Panc1 (cell line): ENCODE results near the gene CRKL. TPM values are rescaled to one million over a fixed set of nuclear protein-coding genes. Genes with fewer than 3 reads are reported as not detected.

Source experiments
- ATAC-seq: fragments of 200-7000 bp; cut with Tn5 transposase; 2 replicates; pipeline ENCODE4 v1.9.1; 2020; ENCODE audit warnings: mild to moderate bottlenecking, moderate library complexity
- BruUV-seq: library from RNA; stranded (reverse); fragments of 400-500 nt; replicated peaks from 2 replicates; lab custom pipeline; 2021; lab: Mats Ljungman, UMichigan
- CTCF ChIA-PET: fragments of 300-600 bp; sonication (Branson Sonifier 250); formaldehyde crosslinking; loops from one replicate; lab custom pipeline; 2022; ENCODE audit warnings: antibody characterized with exemption; lab: Charles Lee
- POLR2A ChIA-PET: fragments of 300-600 bp; sonication (Branson Sonifier 250); formaldehyde crosslinking; loops from one replicate; lab custom pipeline; 2022; ENCODE audit warnings: antibody characterized with exemption; lab: Charles Lee
- DNase-seq: peaks from one replicate; pipeline ENCODE4 v3.0.0-alpha.2; 2010; ENCODE audit warnings: low read depth, low spot score
- H3K27ac ChIP-seq: 2 replicates; pipeline ENCODE4 v1.5.1; 2011; ENCODE audit warnings: mild to moderate bottlenecking, low read length, inconsistent platforms
- H3K27me3 ChIP-seq: fragments of 200-500 bp; sonication (Bioruptor generic); 2 replicates; pipeline ENCODE4 v1.6.0; 2014; ENCODE audit warnings: low read length, inconsistent platforms; ENCODE audit not compliant: control insufficient read depth, insufficient read depth
- H3K36me3 ChIP-seq: fragments of 200-500 bp; sonication (Bioruptor generic); 2 replicates; pipeline ENCODE4 v1.5.1; 2014; ENCODE audit warnings: inconsistent platforms, mild to moderate bottlenecking, low read length, moderate library complexity; ENCODE audit not compliant: control insufficient read depth, insufficient read depth
- H3K4me1 ChIP-seq: 2 replicates; pipeline ENCODE4 v1.5.1; 2011; ENCODE audit warnings: inconsistent platforms, mild to moderate bottlenecking, low read length, moderate library complexity; ENCODE audit not compliant: control insufficient read depth, insufficient read depth
- H3K4me3 ChIP-seq, 2 experiments: 2 replicates each; pipeline ENCODE4 v1.5.1; 2011 to 2012; ENCODE audit warnings: low read depth in 2 of 2, low read length in 2 of 2, mild to moderate bottlenecking in 2 of 2, inconsistent platforms in 1 of 2, moderate library complexity in 1 of 2
- H3K9me3 ChIP-seq: fragments of 200-500 bp; sonication (Bioruptor generic); 2 replicates; pipeline ENCODE4 v1.5.1; 2014; ENCODE audit warnings: low read depth, mild to moderate bottlenecking, inconsistent platforms, low read length, moderate library complexity; ENCODE audit not compliant: control insufficient read depth, insufficient read depth
- POLR2AphosphoS5 ChIP-seq: IDR thresholded peaks from 2 replicates; pipeline ENCODE4 v1.6.1; 2012; ENCODE audit warnings: mild to moderate bottlenecking, low read depth, low read length, moderate library complexity
- SIN3A ChIP-seq: IDR thresholded peaks from 2 replicates; pipeline ENCODE4 v1.6.1; 2012; ENCODE audit warnings: low read depth, mild to moderate bottlenecking, low read length, moderate library complexity, borderline replicate concordance; ENCODE audit not compliant: insufficient read depth
- TCF7L2 ChIP-seq: IDR thresholded peaks from 2 replicates; pipeline ENCODE4 v1.6.1; 2011; ENCODE audit warnings: mild to moderate bottlenecking, low read depth, low read length, inconsistent platforms
- in situ Hi-C: cut with HindIII; loops from 2 replicates; pipeline ENCODE4 v1.10.0; 2016; ENCODE audit warnings: low sequenced_read_pairs, low pct_unique_long_range_greater_than_20kb
- intact Hi-C: fragments of 100-400 bp; cut with micrococcal nuclease; formaldehyde crosslinking; loops from one replicate; pipeline ENCODE4 v1.10.0; 2022; ENCODE audit not compliant: unreplicated experiment
- total RNA-seq: library from RNA; stranded (reverse); gene quantifications from one replicate; pipeline ENCODE4 v1.2.1, GENCODE V29; 2021; ENCODE audit not compliant: unreplicated experiment
- TF ChIP-seq, protein P1 (sequence below), 2 experiments: IDR thresholded peaks; 2 replicates each; pipeline ENCODE4 v1.6.1; 2011 to 2012; ENCODE audit warnings: low read depth in 2 of 2, control low read depth in 1 of 2, low read length in 1 of 2, mild to moderate bottlenecking in 1 of 2, moderate library complexity in 1 of 2; ENCODE audit not compliant: insufficient read depth in 1 of 2
- TF ChIP-seq, protein P2 (sequence below): fragments of 450-650 bp; IDR thresholded peaks from 2 replicates; pipeline ENCODE4 v1.5.1; 2017; ENCODE audit warnings: mild to moderate bottlenecking

The CRKL gene
- total RNA-seq, 1 experiment from 2014 or later = 59.4 TPM

DNA sequence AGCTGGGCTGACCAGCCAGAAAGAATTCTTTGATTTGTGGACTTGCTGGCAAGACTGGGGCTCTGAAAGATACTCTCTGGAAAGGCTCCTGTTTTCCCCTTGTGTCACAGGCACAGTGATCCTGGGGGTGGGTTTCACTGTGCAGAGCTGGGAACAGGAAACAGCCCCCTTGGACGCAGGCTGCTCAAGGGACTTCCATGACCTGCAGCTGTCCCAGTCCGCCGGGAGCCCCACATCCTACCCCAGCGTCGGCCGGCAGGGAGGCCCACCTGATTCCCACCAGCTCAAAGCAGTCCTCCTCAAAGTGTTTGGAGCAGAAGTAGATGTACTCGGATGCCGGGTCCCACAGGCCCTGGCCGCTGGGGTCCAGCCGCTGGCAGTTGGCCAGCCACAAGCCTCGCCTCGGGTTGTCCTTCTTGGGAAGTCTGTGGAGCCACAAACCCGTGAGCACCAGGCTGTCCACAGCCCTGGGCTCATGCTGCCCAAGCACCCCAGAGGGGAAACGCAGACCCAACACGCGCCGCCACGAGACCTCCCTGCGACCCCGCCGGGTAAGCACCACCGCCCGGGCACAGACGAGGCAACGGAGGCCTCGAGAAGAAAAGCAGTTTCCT lies 83.9 kb downstream of the CRKL start:
- H3K4me1 ChIP-seq = peaks cover 9% of the 10 kb centered on the region
- H3K4me3 ChIP-seq = peak overlapping the region; percentile 82 to 85
- in situ Hi-C loops = no loop called here
- H3K27me3 ChIP-seq = no peaks in the 10 kb centered on the region
- BruUV-seq = no TSS peak
- DNase-seq = no peak
- ChIA-PET CTCF (no interaction called here), POLR2A (no interaction called here)
- no peaks in the 10 kb centered on the region for H3K9me3 ChIP-seq
- intact Hi-C loops = no loop called here
- peak overlapping the region; percentile 92 for H3K27ac ChIP-seq
- TF ChIP-seq, protein P1, sequence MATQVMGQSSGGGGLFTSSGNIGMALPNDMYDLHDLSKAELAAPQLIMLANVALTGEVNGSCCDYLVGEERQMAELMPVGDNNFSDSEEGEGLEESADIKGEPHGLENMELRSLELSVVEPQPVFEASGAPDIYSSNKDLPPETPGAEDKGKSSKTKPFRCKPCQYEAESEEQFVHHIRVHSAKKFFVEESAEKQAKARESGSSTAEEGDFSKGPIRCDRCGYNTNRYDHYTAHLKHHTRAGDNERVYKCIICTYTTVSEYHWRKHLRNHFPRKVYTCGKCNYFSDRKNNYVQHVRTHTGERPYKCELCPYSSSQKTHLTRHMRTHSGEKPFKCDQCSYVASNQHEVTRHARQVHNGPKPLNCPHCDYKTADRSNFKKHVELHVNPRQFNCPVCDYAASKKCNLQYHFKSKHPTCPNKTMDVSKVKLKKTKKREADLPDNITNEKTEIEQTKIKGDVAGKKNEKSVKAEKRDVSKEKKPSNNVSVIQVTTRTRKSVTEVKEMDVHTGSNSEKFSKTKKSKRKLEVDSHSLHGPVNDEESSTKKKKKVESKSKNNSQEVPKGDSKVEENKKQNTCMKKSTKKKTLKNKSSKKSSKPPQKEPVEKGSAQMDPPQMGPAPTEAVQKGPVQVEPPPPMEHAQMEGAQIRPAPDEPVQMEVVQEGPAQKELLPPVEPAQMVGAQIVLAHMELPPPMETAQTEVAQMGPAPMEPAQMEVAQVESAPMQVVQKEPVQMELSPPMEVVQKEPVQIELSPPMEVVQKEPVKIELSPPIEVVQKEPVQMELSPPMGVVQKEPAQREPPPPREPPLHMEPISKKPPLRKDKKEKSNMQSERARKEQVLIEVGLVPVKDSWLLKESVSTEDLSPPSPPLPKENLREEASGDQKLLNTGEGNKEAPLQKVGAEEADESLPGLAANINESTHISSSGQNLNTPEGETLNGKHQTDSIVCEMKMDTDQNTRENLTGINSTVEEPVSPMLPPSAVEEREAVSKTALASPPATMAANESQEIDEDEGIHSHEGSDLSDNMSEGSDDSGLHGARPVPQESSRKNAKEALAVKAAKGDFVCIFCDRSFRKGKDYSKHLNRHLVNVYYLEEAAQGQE (IDR thresholded peaks at IDR 0.05; ENCODE audit: insufficient read depth in 1 of 2, low read depth in 2 of 2, low read length in 1 of 2) = no peak
- TF ChIP-seq SIN3A (no peak), POLR2AphosphoS5 (no peak), TCF7L2 (no peak)
- TF ChIP-seq, protein P2, sequence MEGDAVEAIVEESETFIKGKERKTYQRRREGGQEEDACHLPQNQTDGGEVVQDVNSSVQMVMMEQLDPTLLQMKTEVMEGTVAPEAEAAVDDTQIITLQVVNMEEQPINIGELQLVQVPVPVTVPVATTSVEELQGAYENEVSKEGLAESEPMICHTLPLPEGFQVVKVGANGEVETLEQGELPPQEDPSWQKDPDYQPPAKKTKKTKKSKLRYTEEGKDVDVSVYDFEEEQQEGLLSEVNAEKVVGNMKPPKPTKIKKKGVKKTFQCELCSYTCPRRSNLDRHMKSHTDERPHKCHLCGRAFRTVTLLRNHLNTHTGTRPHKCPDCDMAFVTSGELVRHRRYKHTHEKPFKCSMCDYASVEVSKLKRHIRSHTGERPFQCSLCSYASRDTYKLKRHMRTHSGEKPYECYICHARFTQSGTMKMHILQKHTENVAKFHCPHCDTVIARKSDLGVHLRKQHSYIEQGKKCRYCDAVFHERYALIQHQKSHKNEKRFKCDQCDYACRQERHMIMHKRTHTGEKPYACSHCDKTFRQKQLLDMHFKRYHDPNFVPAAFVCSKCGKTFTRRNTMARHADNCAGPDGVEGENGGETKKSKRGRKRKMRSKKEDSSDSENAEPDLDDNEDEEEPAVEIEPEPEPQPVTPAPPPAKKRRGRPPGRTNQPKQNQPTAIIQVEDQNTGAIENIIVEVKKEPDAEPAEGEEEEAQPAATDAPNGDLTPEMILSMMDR = no peak
- no peaks in the 10 kb centered on the region; the same call in 1 of the 2 replicates for H3K36me3 ChIP-seq
- ATAC-seq = peak; percentile 0; the same call in 1 of the 2 replicates

DNA sequence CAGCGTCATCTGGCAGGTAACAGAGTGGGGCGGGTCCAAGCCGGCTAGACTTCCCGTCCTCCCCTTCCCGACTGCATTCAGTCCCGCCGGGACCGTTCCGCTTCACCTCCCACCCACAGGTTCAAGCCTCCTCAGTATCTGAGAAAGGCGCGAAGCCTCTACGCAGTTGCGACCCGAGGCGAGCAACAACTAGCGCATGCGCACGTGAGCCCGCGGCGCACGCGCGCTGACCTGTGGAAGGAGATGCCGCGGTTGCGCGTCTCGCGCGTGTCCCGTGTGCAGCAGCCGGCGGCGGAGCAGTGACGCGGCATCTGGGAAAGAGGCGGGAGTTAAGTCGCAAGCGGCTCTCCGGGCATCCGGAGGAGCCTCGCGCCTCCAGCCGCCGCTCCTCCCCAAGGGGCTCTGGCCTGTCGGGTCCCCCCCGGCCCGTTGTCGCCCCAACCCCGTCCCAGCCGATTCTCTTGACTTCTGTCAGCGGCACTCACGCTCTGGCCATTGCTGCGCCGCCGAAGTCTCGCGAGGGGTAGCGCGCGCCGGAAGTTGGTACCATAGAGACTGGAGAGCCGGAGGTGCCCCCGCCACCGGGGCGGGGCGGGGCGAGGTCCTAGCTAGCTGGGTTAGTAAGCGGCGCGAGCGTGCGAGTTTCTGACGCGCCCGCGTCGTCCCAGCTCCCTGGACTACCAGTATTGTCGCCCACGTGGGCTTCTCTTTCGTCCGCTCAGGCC lies 84.6 kb downstream of the CRKL start, which contains the start of gene THAP7:
Gene THAP7, minus strand, starts transcription at position 518 of the 725 bp plus-strand sequence. Its CDS starts 207 bp downstream, at position 311.
- Histone ChIP-seq H3K36me3 (no peaks in the 10 kb centered on the region; the same call in 1 of the 2 replicates), H3K27ac (peak within 1 kb of the TSS; percentile 92), H3K27me3 (no peaks in the 10 kb centered on the region), H3K4me3 (peak within 1 kb of the TSS; percentile 82 to 85), H3K9me3 (no peaks in the 10 kb centered on the region), H3K4me1 (peaks cover 9% of the 10 kb centered on the region)
- peak; percentile 63 for DNase-seq
- TF ChIP-seq, protein P2 = no peak
- TF ChIP-seq SIN3A (peak; percentile 44; the same call in 1 of the 2 replicates), POLR2AphosphoS5 (peak; percentile 92), TCF7L2 (no peak)
- TF ChIP-seq, protein P1 (IDR thresholded peaks at IDR 0.05; ENCODE audit: insufficient read depth in 1 of 2, low read depth in 2 of 2, low read length in 1 of 2) = no peak
- ATAC-seq = peak; percentile 93
- intact Hi-C loops = no loop called here
- CTCF ChIA-PET = no interaction called here
- TSS peak; percentile 93 for BruUV-seq
- in situ Hi-C loops = no loop called here
- POLR2A ChIA-PET = no interaction called here
